CMK (cell line): ENCODE results near the gene SMIM10L1.

Experiments used
- DNase-seq: peaks from one replicate; pipeline ENCODE4 v3.0.0-alpha.2; 2010; ENCODE audit warnings: low read depth

Gene SMIM10L1

DNA sequence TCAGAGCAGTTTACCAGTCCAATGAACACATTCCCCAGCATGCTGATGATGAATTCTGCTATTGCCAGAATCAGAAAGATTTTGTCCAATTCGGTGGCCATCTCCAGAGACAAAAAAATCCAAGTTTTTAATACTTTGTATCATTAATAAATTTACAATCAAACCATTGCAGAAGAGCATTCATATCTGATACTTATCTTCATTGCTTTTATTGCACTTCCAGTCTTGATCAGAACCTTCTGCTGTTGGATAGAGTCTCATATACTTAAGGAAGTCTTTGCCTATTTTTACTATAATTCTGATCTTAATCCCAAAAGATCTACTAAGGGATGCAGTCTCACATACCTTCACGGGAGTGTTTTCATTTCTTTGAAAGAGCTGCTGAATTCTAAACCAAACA, 15.8 kb downstream of the SMIM10L1 start, which contains the start of gene TAS2R42:
Gene TAS2R42 (minus strand): TSS at position 101 of the 400 bp plus-strand sequence. CDS start 0 bp downstream, at position 101.
- DNase-seq = no peak

DNA sequence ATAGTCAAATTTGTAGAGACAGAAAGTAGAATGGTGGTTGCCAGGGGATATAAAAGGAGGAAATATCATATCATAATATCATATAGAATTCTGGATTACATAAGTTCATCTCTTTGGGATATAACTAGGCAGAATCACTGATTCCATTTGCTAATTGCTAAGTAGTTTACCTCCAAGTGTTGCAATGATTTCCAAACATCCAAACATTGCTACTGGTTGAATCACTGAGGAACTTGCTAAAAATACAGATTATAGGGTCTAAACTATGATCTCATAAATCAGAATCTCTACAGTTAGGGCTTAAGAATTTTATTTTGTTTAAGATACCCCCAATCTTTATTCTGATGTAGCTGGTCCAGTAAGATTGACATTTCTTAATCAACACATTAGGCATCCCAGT, 31.8 kb downstream of the SMIM10L1 start:
- no peak for DNase-seq

GRCh38 chr12:11204173-11204572, 33.2 kb downstream of the SMIM10L1 start:
- no peak for DNase-seq

- DNase-seq = no peak
These were observed 38.1 kb downstream of the SMIM10L1 start for GRCh38 chr12:11209113-11209512.
